HEK293T (cell line): ENCODE data around the gene COX7B.

Source experiments
- BHLHE40 ChIP-seq: fragments of 450-650 bp; IDR thresholded peaks from 2 replicates; pipeline ENCODE4 v1.6.1; 2016; ENCODE audit warnings: mild to moderate bottlenecking, moderate library complexity, borderline replicate concordance
- ELF4 ChIP-seq: fragments of 450-650 bp; IDR thresholded peaks from 2 replicates; pipeline ENCODE4 v1.6.1; 2017; ENCODE audit warnings: antibody characterized with exemption
- FOXA1 ChIP-seq: fragments of 450-650 bp; IDR thresholded peaks from 2 replicates; pipeline ENCODE4 v1.6.1; 2016; ENCODE audit warnings: mild to moderate bottlenecking
- FOXK2 ChIP-seq: fragments of 450-650 bp; IDR thresholded peaks from 2 replicates; pipeline ENCODE4 v1.6.1; 2016; ENCODE audit warnings: mild to moderate bottlenecking
- FOXM1 ChIP-seq: fragments of 450-650 bp; IDR thresholded peaks from 2 replicates; pipeline ENCODE4 v1.6.1; 2017; ENCODE audit warnings: mild to moderate bottlenecking, borderline replicate concordance
- HDGF ChIP-seq: fragments of 450-650 bp; IDR thresholded peaks from 2 replicates; pipeline ENCODE4 v1.6.1; 2017; ENCODE audit warnings: antibody characterized with exemption, borderline replicate concordance
- L3MBTL2 ChIP-seq: fragments of 450-650 bp; conservative IDR thresholded peaks from 2 replicates; pipeline ENCODE4 v1.6.1; 2016; ENCODE audit warnings: mild to moderate bottlenecking
- LEF1 ChIP-seq: fragments of 450-650 bp; IDR thresholded peaks from 2 replicates; pipeline ENCODE4 v1.6.1; 2017; ENCODE audit warnings: mild to moderate bottlenecking, borderline replicate concordance
- NFRKB ChIP-seq: fragments of 450-650 bp; IDR thresholded peaks from 2 replicates; pipeline ENCODE4 v1.6.1; 2016; ENCODE audit warnings: mild to moderate bottlenecking, moderate library complexity
- PKNOX1 ChIP-seq: fragments of 450-650 bp; IDR thresholded peaks from 2 replicates; pipeline ENCODE4 v1.6.1; 2016
- SP1 ChIP-seq: fragments of 450-650 bp; IDR thresholded peaks from 2 replicates; pipeline ENCODE4 v1.6.1; 2017
- SUZ12 ChIP-seq: fragments of 450-650 bp; IDR thresholded peaks from 2 replicates; pipeline ENCODE4 v1.6.1; 2016; ENCODE audit warnings: mild to moderate bottlenecking
- TARDBP ChIP-seq: fragments of 450-650 bp; IDR thresholded peaks from 2 replicates; pipeline ENCODE4 v1.6.1; 2016
- ZNF384 ChIP-seq: fragments of 450-650 bp; IDR thresholded peaks from 2 replicates; pipeline ENCODE4 v1.6.1; 2016

- no peak for TF ChIP-seq SP1
- TF ChIP-seq L3MBTL2 = no peak
- no peak for TF ChIP-seq SUZ12
- TF ChIP-seq ELF4 = no peak
- no peak for TF ChIP-seq FOXA1
- TF ChIP-seq TARDBP = no peak
- TF ChIP-seq FOXK2 = no peak
- no peak for TF ChIP-seq ZNF384
- no peak for TF ChIP-seq FOXM1
- no peak for TF ChIP-seq BHLHE40
- no peak for TF ChIP-seq HDGF
- TF ChIP-seq PKNOX1 = no peak
- no peak for TF ChIP-seq LEF1
- TF ChIP-seq NFRKB = no peak
Observed at GRCh38 chrX:77892887-77893286, 6.4 kb upstream of the COX7B start.
